Effector CD4-positive, alpha-beta T cell (primary cell): ENCODE results near the gene KLC4.

Experiments used
- DNase-seq: peaks from one replicate; pipeline ENCODE4 v3.0.0-alpha.2; 2020
- total RNA-seq: gene quantifications from one replicate; lab custom pipeline; 2026; lab: John Stamatoyannopoulos, UW

Gene KLC4
- 20.8 reads per million, percentile 47 among the genes with 10 or more reads in this experiment for total RNA-seq

- DNase-seq = peak; percentile 96
Observed at GRCh38 chr6:43059168-43060033, at the start of gene KLC4, which contains the start of gene MRPL2. Gene KLC4 (plus strand): TSS chr6:43059631. CDS start chr6:43061336, 1,705 bp downstream. Gene MRPL2 (minus strand): TSS chr6:43059434. CDS start chr6:43059381, 53 bp downstream.

- no peak for DNase-seq
Observed at GRCh38 chr6:43011207-43011606, 48.2 kb upstream of the KLC4 start.

GRCh38 chr6:43012364-43012763 lies 47.1 kb upstream of the KLC4 start:
- no peak for DNase-seq

GRCh38 chr6:43013097-43013842 lies 46.2 kb upstream of the KLC4 start:
- no peak for DNase-seq

GRCh38 chr6:43013843-43014433 lies 45.5 kb upstream of the KLC4 start, which contains the start of the genes KLHDC3 and MEA1:
Gene KLHDC3 (plus strand): TSS chr6:43014249. CDS start chr6:43017193, 2,944 bp downstream.
Gene MEA1 (minus strand): TSS chr6:43013946. CDS start chr6:43013813, 133 bp downstream.
- peak; percentile 96 for DNase-seq

- no peak for DNase-seq
Observed at GRCh38 chr6:43014434-43014909, 45.0 kb upstream of the KLC4 start.

- no peak for DNase-seq
Observed at GRCh38 chr6:43016176-43016942, 43.1 kb upstream of the KLC4 start.

GRCh38 chr6:43016943-43017334 lies 42.5 kb upstream of the KLC4 start:
- DNase-seq = no peak

GRCh38 chr6:43019152-43019551 lies 40.3 kb upstream of the KLC4 start:
- no peak for DNase-seq

- no peak for DNase-seq
Observed at GRCh38 chr6:43020052-43020705, 39.3 kb upstream of the KLC4 start.

GRCh38 chr6:43020847-43021246 lies 38.6 kb upstream of the KLC4 start:
- DNase-seq = no peak

- DNase-seq = peak; percentile 53
Observed at GRCh38 chr6:43021270-43022047, 38.0 kb upstream of the KLC4 start, which contains the start of gene RRP36. Gene RRP36 (plus strand): TSS chr6:43021623. CDS start chr6:43021655, 32 bp downstream.

GRCh38 chr6:43024436-43024835 lies 35.0 kb upstream of the KLC4 start:
- no peak for DNase-seq

GRCh38 chr6:43026365-43026764 lies 33.1 kb upstream of the KLC4 start:
- DNase-seq = no peak

- DNase-seq = no peak
Observed at GRCh38 chr6:43029120-43029519, 30.3 kb upstream of the KLC4 start.

GRCh38 chr6:43032326-43032725 lies 27.1 kb upstream of the KLC4 start:
- no peak for DNase-seq

GRCh38 chr6:43033496-43034189 lies 25.8 kb upstream of the KLC4 start:
- DNase-seq = no peak

- no peak for DNase-seq
Observed at GRCh38 chr6:43034190-43034525, 25.3 kb upstream of the KLC4 start.

GRCh38 chr6:43035495-43036194 lies 23.8 kb upstream of the KLC4 start:
- DNase-seq = no peak
